Transverse colon (tissue), 4 donors: ENCODE measurements around the gene ARHGEF26. TPM values are rescaled to one million over a fixed set of nuclear protein-coding genes. Genes with fewer than 3 reads are reported as not detected.

Experiments used
- DNase-seq: peaks from one replicate; pipeline ENCODE4 v3.0.0-alpha.2; 2019
- H3K27ac ChIP-seq, 4 donors: fragments of 200-600 bp; sonication (generic); 2 replicates each; pipeline ENCODE4 v1.5.1; 2016 to 2018; ENCODE audit warnings: inconsistent platforms in 4 of 4
- H3K27me3 ChIP-seq: fragments of 200-600 bp; sonication (generic); 2 replicates; pipeline ENCODE4 v1.5.1; 2017; ENCODE audit warnings: inconsistent platforms
- H3K36me3 ChIP-seq, 4 donors: fragments of 200-600 bp; sonication (generic); 2 replicates each; pipeline ENCODE4 v1.5.1; 2017 to 2019; ENCODE audit warnings: inconsistent platforms in 4 of 4
- H3K4me1 ChIP-seq, 4 donors: fragments of 200-600 bp; sonication (generic); 2 replicates each; pipeline ENCODE4 v1.5.1; 2017 to 2020; ENCODE audit warnings: inconsistent platforms in 4 of 4
- H3K4me3 ChIP-seq, 4 donors: fragments of 200-600 bp; sonication (generic); 1 replicate in 1 of 4; 2 replicates in 3 of 4; pipeline versions ENCODE4 v1.5.1 to v1.6.1; 2017 to 2019; ENCODE audit warnings: inconsistent platforms in 4 of 4
- H3K9me3 ChIP-seq, 2 donors: fragments of 200-600 bp; sonication (generic); 2 replicates each; pipeline ENCODE4 v1.5.1; 2017 to 2019; ENCODE audit warnings: inconsistent platforms in 2 of 2
- CTCF ChIP-seq, 5 experiments: fragments of 200-600 bp in 3 of 5; fragments of 450-650 bp in 2 of 5; sonication (generic) in 3 of 5; IDR thresholded peaks; 1 replicate in 2 of 5; 2 replicates in 3 of 5; pipeline ENCODE4 v1.5.1; 2016 to 2017; ENCODE audit warnings: antibody characterized with exemption in 5 of 5, inconsistent platforms in 3 of 5, mild to moderate bottlenecking in 2 of 5, moderate library complexity in 1 of 5
- EP300 ChIP-seq: sonication (generic); formaldehyde crosslinking; IDR thresholded peaks from one replicate; pipeline ENCODE4 v1.6.1; 2017; ENCODE audit warnings: antibody characterized with exemption, low read depth
- POLR2A ChIP-seq: fragments of 450-650 bp; IDR thresholded peaks from one replicate; pipeline ENCODE4 v1.6.1; 2016; ENCODE audit warnings: antibody characterized with exemption, mild to moderate bottlenecking, moderate library complexity
- POLR2AphosphoS5 ChIP-seq, 3 donors: sonication (generic); formaldehyde crosslinking; IDR thresholded peaks; one replicate each; pipeline ENCODE4 v1.6.1; 2016; ENCODE audit warnings: antibody characterized with exemption in 3 of 3
- WGBS, 2 donors: methylation state at CpG; one replicate each; pipeline ENCODE4 v1.1.5; 2018; ENCODE audit warnings: low coverage in 1 of 2; 5-methylcytosine and 5-hydroxymethylcytosine counted together
- in situ Hi-C, 4 donors: fragments of 200-750 bp; cut with MboI; loops; one replicate each; pipeline versions ENCODE4 v1.15.0 to v1.15.1; 2017; ENCODE audit warnings: low sequenced_read_pairs in 3 of 4, low pct_ligation_motif_present in 1 of 4, low pct_unique_long_range_greater_than_20kb in 1 of 4
- intact Hi-C: fragments of 100-400 bp; cut with DNase I; formaldehyde crosslinking; loops from one replicate; pipeline ENCODE4 v1.15.1; 2023; ENCODE audit warnings: low total_unique reads
- total RNA-seq, 4 donors: library from RNA; depleted of rRNA; stranded (reverse); fragments of >200 nt; gene quantifications; one replicate each; pipeline ENCODE4 v1.1.0, GENCODE V29; 2016

Gene ARHGEF26
- total RNA-seq, 4 donors from 2014 or later: 8.6 to 15.0 (median 13.2) TPM

GRCh38 chr3:154100556-154100955 is 20.6 kb upstream of the ARHGEF26 start:
- H3K27ac ChIP-seq: no peak overlapping the region
- H3K36me3 ChIP-seq: no peaks in the 10 kb centered on the region
- TF ChIP-seq POLR2A: no peak
- no peak for TF ChIP-seq CTCF (IDR thresholded peaks at IDR 0.05)
- no peak for TF ChIP-seq POLR2AphosphoS5 (IDR thresholded peaks at IDR 0.05)
- no peak for TF ChIP-seq EP300
- no peaks in the 10 kb centered on the region for H3K9me3 ChIP-seq
- WGBS, 2 donors: 86 to 93% methylated on average over 6 of the region's 6 CpGs
- H3K4me1 ChIP-seq: no peaks in the 10 kb centered on the region
- intact Hi-C loops (loop anchor here (5.0 kb wide), 1 partner anchor 152 kb away; no protein-coding TSS in a partner anchor), in situ Hi-C loops (no loop called here)
- H3K27me3 ChIP-seq: no peaks in the 10 kb centered on the region
- DNase-seq: no peak
- H3K4me3 ChIP-seq: no peak overlapping the region

- whole genome bisulfite sequencing, 2 donors: 89 to 100% methylated on average over 1 to 2 of the region's 2 CpGs
- TF ChIP-seq EP300: no peak
- no peak for TF ChIP-seq POLR2AphosphoS5 (IDR thresholded peaks at IDR 0.05)
- TF ChIP-seq CTCF (IDR thresholded peaks at IDR 0.05): no peak
- TF ChIP-seq POLR2A: no peak
- Histone ChIP-seq H3K9me3 (no peaks in the 10 kb centered on the region), H3K27me3 (no peaks in the 10 kb centered on the region), H3K27ac (no peak overlapping the region), H3K4me3 (no peak overlapping the region), H3K4me1 (no peaks in the 10 kb centered on the region), H3K36me3 (no peaks in the 10 kb centered on the region)
- intact Hi-C loops (loop anchor here (5.0 kb wide), 1 partner anchor 151 kb away; no protein-coding TSS in a partner anchor), in situ Hi-C loops (no loop called here)
- no peak for DNase-seq
These were observed 19.9 kb upstream of the ARHGEF26 start for GRCh38 chr3:154101250-154101649.

GRCh38 chr3:154102225-154102624 is 19.0 kb upstream of the ARHGEF26 start:
- H3K27me3 ChIP-seq: no peaks in the 10 kb centered on the region
- DNase-seq: no peak
- H3K4me1 ChIP-seq: no peaks in the 10 kb centered on the region
- TF ChIP-seq EP300 (no peak), POLR2A (no peak), POLR2AphosphoS5 (IDR thresholded peaks at IDR 0.05) (no peak), CTCF (IDR thresholded peaks at IDR 0.05) (no peak)
- H3K4me3 ChIP-seq: no peak overlapping the region
- H3K27ac ChIP-seq: no peak overlapping the region
- H3K36me3 ChIP-seq: no peaks in the 10 kb centered on the region
- intact Hi-C loops (loop anchor here (5.0 kb wide), 1 partner anchor 150 kb away; no protein-coding TSS in a partner anchor), in situ Hi-C loops (no loop called here)
- WGBS, 2 donors: 89 to 100% methylated on average over 1 of the region's 1 CpG
- H3K9me3 ChIP-seq: no peaks in the 10 kb centered on the region

- H3K9me3 ChIP-seq: no peaks in the 10 kb centered on the region
- no peaks in the 10 kb centered on the region for H3K4me1 ChIP-seq
- H3K4me3 ChIP-seq: no peak overlapping the region
- H3K36me3 ChIP-seq: no peaks in the 10 kb centered on the region
- no peak for DNase-seq
- H3K27ac ChIP-seq: no peak overlapping the region
- TF ChIP-seq EP300: no peak
- TF ChIP-seq POLR2AphosphoS5 (IDR thresholded peaks at IDR 0.05): no peak
- TF ChIP-seq CTCF (IDR thresholded peaks at IDR 0.05): no peak
- TF ChIP-seq POLR2A: no peak
- in situ Hi-C loops: no loop called here
- intact Hi-C loops: no loop called here
- 47 to 61% methylated on average over 3 to 4 of the region's 4 CpGs for WGBS, 2 donors
- no peaks in the 10 kb centered on the region for H3K27me3 ChIP-seq
These were observed 15.8 kb upstream of the ARHGEF26 start for GRCh38 chr3:154105218-154105975.
